HG03135 (cell line): ENCODE data around the gene ANKMY1.

ENCODE experiments used
- ATAC-seq: cut with Tn5 transposase; IDR thresholded peaks from one replicate; pipeline ENCODE4 v1.9.1; 2021; ENCODE audit warnings: mild to moderate bottlenecking, moderate library complexity; ENCODE audit not compliant: unreplicated experiment

The ANKMY1 gene

GRCh38 chr2:240478346-240479110 lies 79.3 kb downstream of the ANKMY1 start:
- ATAC-seq, result no peak

GRCh38 chr2:240477916-240478315 lies 79.9 kb downstream of the ANKMY1 start:
- no peak for ATAC-seq

- no peak for ATAC-seq
Observed at GRCh38 chr2:240473211-240473610, 84.6 kb downstream of the ANKMY1 start.

GRCh38 chr2:240472078-240472790 lies 85.6 kb downstream of the ANKMY1 start:
- ATAC-seq, result no peak

- ATAC-seq, result no peak
Observed at GRCh38 chr2:240469740-240470139, 88.0 kb downstream of the ANKMY1 start.

GRCh38 chr2:240469239-240469636 lies 88.5 kb downstream of the ANKMY1 start:
- ATAC-seq, result no peak

GRCh38 chr2:240468303-240469238 lies 89.2 kb downstream of the ANKMY1 start:
- ATAC-seq, result no peak

- ATAC-seq, result no peak
Observed at GRCh38 chr2:240467659-240468302, 90.0 kb downstream of the ANKMY1 start.

- no peak for ATAC-seq
Observed at GRCh38 chr2:240467149-240467642, 90.6 kb downstream of the ANKMY1 start.

GRCh38 chr2:240466579-240467148 lies 91.1 kb downstream of the ANKMY1 start:
- no peak for ATAC-seq

- ATAC-seq, result no peak
Observed at GRCh38 chr2:240465765-240466578, 91.8 kb downstream of the ANKMY1 start.

- ATAC-seq, result no peak
Observed at GRCh38 chr2:240465268-240465764, 92.5 kb downstream of the ANKMY1 start.

GRCh38 chr2:240464514-240465241 lies 93.1 kb downstream of the ANKMY1 start:
- no peak for ATAC-seq

- no peak for ATAC-seq
Observed at GRCh38 chr2:240463866-240464481, 93.8 kb downstream of the ANKMY1 start.

GRCh38 chr2:240463274-240463865 lies 94.4 kb downstream of the ANKMY1 start:
- ATAC-seq, result no peak

GRCh38 chr2:240462707-240463273 lies 95.0 kb downstream of the ANKMY1 start:
- no peak for ATAC-seq

- no peak for ATAC-seq
Observed at GRCh38 chr2:240462073-240462706, 95.6 kb downstream of the ANKMY1 start.
